HG03460 (cell line): ENCODE data around the gene NBPF11.
"Not testable (repeated sequence)": the region's sequence is repeated elsewhere in the genome, so short reads cannot be mapped to it uniquely, and the experiment has no call there.

Experiments used
- ATAC-seq: cut with Tn5 transposase; IDR thresholded peaks from one replicate; pipeline ENCODE4 v1.9.1; 2021; ENCODE audit not compliant: unreplicated experiment

The NBPF11 gene

GRCh38 chr1:148150014-148150413 is 2.1 kb downstream of the NBPF11 start:
- not testable (repeated sequence) for ATAC-seq

GRCh38 chr1:148149050-148149815 is 2.8 kb downstream of the NBPF11 start:
- not testable (repeated sequence) for ATAC-seq

GRCh38 chr1:148147052-148147838 is 4.8 kb downstream of the NBPF11 start:
- ATAC-seq: not testable (repeated sequence)

- not testable (repeated sequence) for ATAC-seq
Observed at GRCh38 chr1:148146191-148146997, 5.7 kb downstream of the NBPF11 start.

GRCh38 chr1:148143223-148143622 is 8.9 kb downstream of the NBPF11 start:
- not testable (repeated sequence) for ATAC-seq

GRCh38 chr1:148141936-148142335 is 10.1 kb downstream of the NBPF11 start:
- ATAC-seq: not testable (repeated sequence)

- ATAC-seq: not testable (repeated sequence)
Observed at GRCh38 chr1:148138606-148139005, 13.5 kb downstream of the NBPF11 start.

- ATAC-seq: not testable (repeated sequence)
Observed at GRCh38 chr1:148122341-148122740, 29.7 kb downstream of the NBPF11 start.

- ATAC-seq: not testable (repeated sequence)
Observed at GRCh38 chr1:148120395-148120794, 31.7 kb downstream of the NBPF11 start.

GRCh38 chr1:148095732-148096131 is 56.3 kb downstream of the NBPF11 start:
- not testable (repeated sequence) for ATAC-seq

GRCh38 chr1:148086196-148086595 is 65.9 kb downstream of the NBPF11 start:
- ATAC-seq: not testable (repeated sequence)

- ATAC-seq: not testable (repeated sequence)
Observed at GRCh38 chr1:148081205-148081604, 70.9 kb downstream of the NBPF11 start.

GRCh38 chr1:148078632-148079519 is 73.2 kb downstream of the NBPF11 start:
- ATAC-seq: not testable (repeated sequence)

- not testable (repeated sequence) for ATAC-seq
Observed at GRCh38 chr1:148078090-148078489, 74.0 kb downstream of the NBPF11 start.

- not testable (repeated sequence) for ATAC-seq
Observed at GRCh38 chr1:148077458-148077857, 74.6 kb downstream of the NBPF11 start.

GRCh38 chr1:148073392-148073791 is 78.7 kb downstream of the NBPF11 start:
- ATAC-seq: not testable (repeated sequence)

GRCh38 chr1:148068606-148069005 is 83.5 kb downstream of the NBPF11 start:
- ATAC-seq: not testable (repeated sequence)

- ATAC-seq: not testable (repeated sequence)
Observed at GRCh38 chr1:148068201-148068600, 83.9 kb downstream of the NBPF11 start.

- not testable (repeated sequence) for ATAC-seq
Observed at GRCh38 chr1:148060294-148060701, 91.8 kb downstream of the NBPF11 start.

GRCh38 chr1:148057384-148057783 is 94.7 kb downstream of the NBPF11 start:
- ATAC-seq: not testable (repeated sequence)
